Inferior parietal cortex (tissue), 1 donor: ENCODE measurements around the gene TP53TG5.
"Not testable (repeated sequence)": the region's sequence is repeated elsewhere in the genome, so short reads cannot be mapped to it uniquely, and the experiment has no call there.

Experiments
- DNase-seq: peaks from one replicate; pipeline ENCODE4 v3.0.0-alpha.2; 2016; ENCODE audit errors: extremely low spot score

Gene TP53TG5

DNA sequence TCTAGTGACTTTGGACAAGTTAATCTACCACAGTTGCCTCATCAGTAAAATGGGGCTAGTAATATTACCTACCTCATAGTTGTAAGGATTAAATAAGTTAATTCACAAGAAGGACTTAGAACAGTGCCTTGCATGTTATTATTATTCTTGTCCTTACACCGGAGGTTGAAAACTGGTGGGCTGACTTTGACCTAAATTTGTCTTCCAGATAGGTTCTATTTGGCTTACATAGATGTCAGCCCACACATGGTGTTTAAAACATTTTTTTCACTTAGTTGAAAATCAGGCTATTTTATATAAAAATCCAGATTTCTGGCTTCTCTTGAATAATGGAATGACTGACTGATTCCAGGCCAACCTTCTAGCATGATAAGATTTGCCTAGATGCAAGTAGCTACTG lies 11.9 kb downstream of the TP53TG5 start:
- DNase-seq: no peak

DNA sequence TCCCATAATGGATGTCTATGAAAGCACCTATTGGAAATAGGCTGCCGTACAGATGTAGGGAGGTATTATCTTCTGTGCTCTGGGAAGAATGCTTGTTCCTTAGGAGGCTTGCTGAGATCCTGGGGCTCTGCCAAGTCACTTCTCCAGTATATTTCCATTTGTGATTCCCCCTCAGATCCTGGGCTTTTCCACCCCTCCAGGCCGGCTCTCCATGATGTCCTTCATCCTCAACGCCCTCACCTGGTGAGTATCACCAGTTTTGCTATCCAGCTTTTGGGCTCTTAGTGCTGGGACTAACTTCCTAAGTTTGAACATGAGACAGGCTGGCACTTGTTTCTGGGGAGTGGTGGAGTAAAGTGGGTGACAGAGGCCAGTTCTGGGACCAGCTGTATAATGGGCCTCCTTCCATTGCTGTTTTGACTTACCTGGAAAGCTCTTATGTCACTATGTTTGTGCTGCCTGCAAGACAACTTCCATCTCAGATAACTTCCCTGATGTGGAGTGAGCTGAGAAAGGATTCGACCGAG lies 12.6 kb downstream of the TP53TG5 start:
- DNase-seq: no peak

DNA sequence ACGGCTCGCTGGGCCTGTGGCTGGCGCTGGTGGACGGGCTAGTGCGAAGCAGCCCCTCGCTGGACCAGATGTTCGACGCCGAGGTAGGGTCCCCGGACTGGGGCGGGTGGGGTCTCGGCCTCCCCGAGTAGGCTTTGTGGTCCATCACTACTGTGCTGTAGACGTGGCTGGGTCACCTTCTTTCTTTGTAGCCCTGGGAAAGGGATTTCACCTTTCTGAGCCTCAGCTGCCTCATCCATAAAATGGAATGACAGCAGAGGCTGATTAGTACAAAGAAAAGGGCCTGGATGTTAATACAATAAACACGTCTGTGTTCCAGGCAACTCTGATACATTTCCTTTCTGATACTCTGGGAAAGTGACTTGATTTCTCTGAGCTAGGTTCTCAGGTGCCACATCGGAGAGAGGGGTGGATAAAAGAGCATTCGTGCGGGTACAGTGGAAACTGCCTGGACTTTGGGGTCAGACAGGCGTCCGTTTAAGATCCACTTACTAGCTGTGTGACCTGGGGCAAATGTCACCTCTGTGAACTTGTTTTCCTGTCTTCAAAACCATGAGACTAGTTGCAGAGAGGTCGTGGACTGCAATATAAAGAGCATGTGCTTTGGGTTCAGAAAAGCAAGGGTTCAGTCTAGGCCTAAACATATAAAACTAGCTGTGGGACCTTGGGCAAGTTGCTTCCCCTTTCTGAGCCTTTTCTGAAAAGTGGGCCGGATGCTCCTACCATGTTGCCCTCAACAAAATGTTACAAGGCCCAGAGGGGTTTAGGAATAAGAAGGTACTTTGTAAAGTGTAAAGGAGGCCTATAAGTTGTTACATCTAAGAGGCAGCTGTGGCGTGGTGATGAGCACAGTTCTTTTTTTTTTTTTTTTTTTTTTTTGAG lies 14.3 kb downstream of the TP53TG5 start:
- DNase-seq: no peak

DNA sequence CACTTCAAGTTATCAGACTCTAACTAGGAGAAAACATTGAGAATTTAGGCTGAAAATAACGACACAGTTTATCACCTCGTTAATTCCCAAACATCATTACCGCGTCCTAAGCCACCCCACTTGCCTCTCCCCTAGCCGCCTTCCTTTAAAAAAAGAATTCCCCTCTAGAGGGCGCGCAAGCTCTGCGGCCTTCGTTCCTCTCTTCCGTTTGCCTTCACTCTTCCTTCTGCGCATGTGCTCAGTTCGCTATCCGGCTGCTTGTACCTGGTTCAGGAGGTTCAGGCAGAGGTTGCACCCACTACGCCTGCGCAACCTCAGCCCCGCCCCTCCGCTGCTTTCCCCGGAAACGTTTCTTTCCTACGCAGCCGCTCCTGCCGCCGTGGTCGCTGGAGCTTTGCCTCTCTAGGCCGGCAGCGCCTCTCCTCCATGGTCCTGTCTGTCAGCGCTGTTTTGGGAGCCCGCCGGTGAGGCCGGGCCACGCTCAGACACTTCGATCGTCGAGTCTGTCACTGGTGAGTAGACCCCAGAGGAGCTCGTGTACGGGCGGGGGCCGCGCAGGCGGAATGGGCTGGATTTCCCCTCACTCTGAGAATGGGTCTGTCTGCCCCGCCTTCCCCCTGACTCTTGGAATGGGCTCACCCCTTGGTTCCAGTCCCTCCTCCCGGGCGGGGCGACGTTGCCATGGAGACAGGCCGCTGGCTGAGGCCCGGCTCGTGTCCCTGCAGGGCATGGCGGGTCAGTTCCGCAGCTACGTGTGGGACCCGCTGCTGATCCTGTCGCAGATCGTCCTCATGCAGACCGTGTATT lies 15.1 kb downstream of the TP53TG5 start, which contains the start of gene SYS1:
TSS of gene SYS1 (plus strand) at position 353 of the 807 bp plus-strand sequence. CDS start at position 729, 376 bp downstream.
- DNase-seq: peak; percentile 99

DNA sequence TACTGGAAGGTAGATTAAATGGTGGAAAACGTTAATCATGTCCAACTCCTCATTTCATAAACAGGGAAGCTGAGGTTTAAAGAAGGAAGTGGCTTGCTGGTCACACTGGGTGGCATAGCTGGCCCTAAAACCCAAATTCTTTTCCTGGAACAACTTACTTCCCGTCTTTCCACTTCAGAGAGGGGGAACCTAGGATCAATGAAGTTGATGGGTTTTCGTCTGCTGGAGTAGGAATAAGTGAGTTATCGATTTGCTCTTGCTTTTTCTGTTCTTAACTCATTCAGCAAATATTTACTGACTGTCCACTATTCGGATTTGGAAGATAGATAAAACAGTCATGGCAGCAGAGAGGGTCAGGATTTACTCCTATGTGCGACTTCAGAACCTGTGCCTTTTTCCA lies 16.3 kb downstream of the TP53TG5 start:
- no peak for DNase-seq

DNA sequence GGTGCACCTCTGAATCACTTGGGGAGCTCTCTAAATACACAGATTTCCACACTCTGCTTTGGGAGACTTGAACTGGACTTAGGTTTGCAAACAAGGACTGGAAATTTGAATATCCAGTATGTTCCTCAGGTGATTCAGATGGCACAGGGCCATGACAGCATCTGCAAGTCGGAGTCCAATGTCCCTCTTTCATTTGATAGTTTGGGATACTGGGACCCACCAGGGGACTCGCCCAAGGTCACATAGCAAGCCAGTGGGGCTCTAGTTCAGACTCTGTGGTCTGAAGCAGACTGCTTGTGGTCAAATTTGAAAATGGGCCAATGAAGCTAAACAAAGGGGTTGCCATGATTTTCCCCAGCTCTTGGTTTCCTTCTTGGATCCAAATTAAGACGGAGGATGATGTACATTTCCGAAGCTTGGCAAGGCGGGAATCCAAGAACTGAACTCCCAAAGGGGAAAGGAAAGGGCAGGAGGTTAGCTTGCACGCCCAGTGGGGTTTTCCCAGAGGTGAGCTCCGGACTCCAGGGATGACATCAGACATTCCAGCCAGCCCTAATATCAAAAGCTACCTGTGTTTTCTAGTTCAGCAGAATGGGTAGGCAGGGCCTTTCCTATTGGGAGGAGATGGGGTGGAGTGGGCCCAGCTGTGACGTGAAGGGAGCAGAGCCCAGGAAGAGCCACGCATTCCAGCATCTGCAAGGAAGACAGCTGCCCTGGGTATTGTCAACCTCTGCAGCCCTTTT lies 18.5 kb downstream of the TP53TG5 start:
- no peak for DNase-seq

DNA sequence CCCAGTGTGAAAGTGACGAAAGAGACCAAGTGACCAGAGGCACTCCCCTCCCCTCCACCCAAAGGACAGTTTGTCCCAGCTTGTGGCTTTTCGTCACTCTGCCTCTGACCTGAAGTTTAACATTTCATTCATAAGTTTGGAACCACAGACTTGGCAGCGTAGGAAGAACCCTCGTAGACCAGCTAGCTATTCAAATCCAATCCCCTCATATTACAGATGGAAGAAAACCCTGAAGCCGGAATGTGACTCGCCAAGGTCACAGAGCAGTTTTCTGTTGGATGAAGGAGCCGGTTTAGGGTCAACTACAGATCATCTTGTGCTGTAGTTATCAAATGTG lies 19.1 kb downstream of the TP53TG5 start:
- DNase-seq: no peak

DNA sequence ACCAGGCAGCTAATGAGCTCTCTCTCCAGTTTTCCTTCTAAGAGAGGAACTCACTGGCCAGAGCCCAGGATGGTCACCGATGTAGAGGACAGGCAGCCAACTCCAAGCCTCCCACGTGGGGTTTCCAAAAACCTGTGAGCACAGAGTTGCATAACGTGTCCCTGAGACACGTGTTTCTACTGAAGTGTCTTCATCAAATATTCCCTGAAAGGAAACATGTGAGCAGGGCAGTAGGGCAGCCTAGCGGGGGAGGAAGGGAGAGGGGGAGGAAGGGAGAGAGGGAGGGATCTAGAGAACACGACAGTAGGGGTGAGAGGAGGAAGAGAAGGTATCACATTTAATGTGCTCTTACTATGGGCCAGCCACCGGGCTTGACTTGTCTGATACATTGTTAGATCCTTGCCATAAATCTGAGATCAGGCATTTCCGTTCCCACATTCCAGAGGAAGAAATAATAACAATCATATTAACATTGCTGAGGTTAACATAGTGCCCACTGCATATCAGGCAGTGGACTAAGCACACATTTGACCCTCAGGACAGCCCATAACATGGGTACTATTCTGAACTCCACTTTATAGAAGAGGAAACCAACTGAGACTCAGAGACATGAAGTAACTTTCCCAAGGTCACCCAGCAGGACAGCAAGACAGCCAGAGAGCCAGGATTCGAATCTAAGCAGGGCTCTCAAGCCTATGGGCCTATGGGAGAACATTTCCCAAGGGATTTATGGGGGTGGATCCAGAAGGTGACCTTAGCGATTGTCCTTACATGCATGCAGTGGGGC lies 19.6 kb downstream of the TP53TG5 start:
- DNase-seq: peak; percentile 81

DNA sequence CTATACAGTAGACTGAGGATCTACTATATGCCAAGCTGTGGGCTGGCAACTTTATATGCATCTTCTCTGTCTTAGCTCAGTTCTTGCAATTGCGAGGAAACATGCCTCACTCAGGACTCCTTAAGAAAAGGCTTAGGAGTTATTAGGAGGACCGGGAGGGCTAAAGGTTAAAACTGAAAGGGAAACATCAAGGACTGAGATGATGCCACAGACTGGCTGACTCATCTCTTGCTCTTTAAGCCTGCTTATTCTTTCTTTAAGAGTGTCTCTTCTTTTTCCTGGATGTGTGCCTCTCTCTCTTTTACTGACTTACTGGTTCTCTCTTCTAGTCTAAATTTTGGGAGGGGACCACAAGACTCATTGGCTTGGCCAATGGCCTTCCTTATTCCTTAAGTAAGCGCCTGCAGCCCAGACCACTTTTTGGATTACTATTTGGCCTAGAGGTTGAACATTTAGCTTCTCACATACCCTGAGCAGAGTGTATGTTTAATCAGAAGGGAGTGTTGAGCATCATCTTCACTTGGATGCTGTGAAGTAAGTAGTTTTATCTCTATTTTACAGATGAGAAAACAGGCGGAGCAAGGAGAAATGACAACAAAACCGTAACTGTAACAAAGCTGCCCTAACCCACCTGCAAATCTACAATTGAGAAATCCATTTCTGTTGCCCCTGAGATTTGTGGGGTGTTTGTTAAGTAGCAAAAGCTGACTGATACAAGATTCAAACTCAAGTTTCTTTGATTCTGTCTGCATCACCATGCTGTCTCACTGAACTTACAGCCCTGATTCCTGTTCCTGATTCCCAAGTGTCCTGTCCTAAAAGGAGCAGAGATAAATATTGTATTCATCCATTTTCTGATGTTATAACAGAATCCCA lies 22.7 kb downstream of the TP53TG5 start:
- DNase-seq: no peak

DNA sequence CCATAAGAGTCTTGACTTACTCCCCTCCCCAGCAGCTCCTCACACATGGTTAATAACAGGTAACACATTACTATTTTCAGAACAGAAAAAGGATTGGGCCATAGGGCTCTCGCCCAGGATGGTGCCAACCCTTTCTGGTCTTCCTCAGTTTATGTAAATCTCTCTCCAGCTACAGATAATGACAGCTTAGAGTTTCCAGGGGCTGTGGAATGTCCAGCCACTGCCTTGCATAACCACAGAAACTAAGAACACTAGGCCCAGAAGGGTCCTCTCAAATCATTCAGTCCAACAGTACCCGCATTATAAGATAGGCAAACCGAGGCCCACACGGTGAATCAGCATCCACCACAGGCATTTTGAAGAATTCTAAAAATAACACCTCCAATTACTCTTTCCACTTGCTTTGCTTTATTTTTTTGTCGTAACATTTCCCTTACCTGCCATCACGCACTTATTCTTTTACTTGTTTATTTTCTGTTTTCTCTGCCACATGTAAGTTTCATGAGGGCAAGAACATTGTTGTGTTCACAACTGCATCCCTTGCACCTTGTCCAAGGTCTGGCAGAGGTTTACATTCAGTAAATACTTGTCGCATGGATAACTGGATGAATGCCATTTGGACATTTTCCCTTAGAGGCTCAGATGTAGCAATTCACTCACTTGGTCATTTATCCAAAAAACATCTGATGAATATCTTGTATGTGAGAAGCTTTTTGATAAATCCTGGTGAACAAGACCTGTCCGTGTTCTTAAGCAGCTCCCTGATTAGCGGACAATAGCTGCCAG lies 23.5 kb downstream of the TP53TG5 start:
- DNase-seq: no peak

DNA sequence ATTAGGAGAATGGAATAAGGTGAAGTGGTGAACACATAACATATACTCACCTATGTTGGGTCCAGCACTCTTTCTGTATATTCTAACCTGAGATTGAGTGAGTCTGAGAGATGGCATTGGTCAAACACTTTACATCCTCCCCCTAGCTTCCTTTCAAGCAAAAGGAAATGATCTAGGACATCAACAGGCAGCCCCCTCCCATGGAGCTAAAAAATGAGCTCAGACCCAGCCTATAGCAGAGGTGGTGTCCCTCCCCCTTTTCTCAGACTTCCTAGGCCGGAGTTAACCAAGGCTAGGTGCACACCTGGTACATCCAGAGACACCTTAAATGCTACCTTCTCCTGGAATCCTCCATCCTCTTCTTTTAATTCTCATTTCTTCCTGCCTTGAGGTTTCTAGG lies 24.4 kb downstream of the TP53TG5 start:
- DNase-seq: no peak

DNA sequence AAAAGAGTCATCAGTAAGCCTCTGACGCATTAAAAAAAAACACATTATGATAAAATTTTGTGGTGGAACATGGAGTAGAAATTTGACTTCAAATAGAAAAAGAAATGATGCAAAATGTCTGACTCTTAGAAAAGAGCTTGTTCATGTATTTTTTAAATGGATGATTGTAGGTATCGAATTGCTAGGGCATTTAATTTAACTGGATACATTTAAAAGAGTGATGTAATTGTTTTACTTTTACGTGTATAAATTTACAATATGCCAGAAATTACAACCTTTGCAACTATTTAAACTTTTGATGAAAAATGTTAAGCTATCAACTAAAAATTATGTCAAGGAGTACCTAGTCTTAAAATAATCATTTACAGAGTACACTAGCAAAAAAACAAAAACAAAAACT lies 25.4 kb downstream of the TP53TG5 start:
- DNase-seq: no peak

DNA sequence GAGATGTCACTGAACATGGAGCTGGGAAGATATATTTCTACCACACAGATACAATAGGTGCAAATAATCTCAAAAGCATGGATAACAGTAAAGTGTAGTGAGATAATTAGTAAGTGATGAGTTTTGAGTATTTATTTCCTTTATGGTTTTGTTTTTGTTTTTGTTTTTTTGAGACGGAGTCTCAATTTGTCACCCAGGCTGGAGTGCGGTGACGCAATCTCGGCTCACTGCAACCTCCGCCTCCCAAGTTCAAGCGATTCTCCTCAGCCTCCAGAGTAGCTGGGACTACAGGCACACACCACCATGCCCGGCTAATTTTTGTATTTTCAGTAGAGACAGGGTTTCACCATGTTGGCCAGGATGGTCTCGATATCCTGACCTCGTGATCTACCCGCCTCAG lies 27.3 kb downstream of the TP53TG5 start:
- not testable (repeated sequence) for DNase-seq

DNA sequence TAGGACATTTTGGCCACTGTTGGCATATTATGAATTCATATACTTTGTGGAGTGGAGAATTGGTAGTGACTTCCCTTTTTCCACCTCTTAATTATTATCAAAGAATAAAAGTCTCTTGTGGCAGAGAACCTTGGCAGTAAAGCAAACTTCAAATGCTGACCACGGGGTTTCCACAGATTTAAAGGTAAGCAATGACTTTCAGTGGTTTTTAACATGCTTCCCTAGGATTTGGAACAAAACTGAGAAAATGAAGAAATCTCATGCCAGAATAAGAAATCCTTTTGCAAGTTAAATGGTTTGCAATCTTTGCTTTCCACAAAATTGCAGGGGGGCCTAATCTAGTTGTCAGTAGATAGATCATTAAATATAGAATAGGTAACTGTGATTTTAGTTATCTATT lies 27.9 kb downstream of the TP53TG5 start:
- no peak for DNase-seq

DNA sequence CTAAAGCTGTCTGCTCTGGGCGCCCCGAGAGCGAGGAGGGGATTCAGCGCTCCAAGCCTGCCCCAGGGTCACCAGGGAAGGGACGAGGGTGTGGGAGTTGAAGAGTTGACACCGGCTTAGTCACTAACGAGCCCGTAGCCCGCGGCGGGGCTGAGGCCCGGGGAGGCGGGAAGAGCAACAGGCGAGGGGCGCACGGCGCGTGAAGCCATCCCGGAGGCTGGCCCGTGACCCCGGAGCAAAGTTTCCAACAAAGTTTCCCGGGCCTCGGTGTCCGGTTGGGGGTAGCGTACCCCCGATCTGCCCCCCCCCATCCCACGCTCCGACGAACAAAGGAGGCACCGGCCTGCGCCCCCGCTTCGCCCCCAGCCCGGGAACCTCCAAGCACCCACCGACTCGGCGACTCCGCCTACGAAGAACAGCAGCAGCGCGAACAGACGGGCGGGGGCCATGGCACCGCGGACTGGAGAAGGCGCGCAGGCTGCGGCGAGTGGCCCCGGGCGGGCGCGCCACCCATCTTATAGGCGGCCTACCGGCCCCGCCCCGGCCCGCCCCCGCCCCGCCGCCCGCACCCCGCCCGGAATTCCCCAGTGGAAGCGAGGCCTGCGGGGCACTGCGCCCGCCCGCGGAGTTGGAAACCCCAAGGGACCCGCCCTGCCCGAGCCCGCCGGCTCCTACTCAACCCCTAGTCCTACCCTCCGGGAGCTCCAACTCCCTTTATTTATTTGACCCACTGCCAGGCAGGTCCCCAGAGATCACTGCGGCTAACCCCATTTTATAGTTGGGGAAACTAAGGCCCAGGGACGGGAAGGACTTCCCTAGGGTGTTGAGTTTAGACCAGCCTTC lies 30.0 kb downstream of the TP53TG5 start, which contains the start of gene SDC4:
TSS of gene SDC4 (minus strand) at position 489 of the 843 bp plus-strand sequence. CDS start at position 449, 40 bp downstream.
- no peak for DNase-seq

DNA sequence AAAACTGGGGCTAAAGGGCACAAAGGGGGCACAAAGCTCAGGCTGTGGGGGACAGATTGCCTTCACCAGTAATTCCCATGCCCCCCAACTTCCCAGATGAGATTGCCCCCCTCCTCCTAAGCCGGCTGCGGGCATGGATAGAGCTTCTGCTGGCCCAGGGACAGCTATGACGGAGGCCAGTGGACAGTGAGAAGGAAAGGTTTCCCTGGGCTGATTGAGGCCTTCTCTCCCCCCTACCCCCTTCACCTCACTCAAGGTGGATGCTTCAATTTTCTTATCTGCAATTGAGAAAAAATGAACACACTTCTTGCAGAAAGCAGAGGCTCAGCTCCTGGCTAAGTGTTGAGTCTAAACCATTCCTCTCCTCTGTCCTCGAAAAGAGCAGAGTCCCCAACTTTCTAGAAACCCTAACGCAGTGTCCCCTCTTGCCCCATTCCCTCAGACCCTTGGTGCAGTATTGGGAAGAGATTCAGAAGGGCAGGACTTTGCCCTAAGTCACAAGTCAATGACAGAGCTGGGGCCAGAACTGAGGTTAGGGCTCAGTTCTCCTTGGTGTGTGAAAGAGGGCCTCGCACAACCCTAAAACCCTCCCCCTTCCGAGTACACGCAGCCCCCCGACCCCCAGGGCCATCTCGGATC lies 30.7 kb downstream of the TP53TG5 start:
- no peak for DNase-seq

DNA sequence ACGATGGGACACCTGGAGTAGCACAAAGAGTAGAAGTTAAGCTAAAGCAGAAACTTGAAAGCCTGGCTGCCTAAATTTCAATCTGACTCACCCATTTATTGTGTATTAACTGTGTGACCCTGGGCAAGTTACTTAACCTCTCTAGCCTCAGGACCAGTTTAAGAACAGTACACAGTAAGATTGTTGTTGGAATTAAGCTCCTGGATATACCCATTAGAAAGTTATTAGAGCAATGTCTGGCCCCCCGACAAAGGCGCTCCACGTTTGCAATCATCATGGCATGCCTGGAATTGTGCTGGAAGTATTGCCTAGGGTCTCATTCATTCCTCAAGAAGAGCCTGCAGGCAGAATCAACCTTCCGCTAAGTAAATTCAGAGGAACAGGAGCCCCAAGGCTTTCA lies 31.3 kb downstream of the TP53TG5 start:
- no peak for DNase-seq

DNA sequence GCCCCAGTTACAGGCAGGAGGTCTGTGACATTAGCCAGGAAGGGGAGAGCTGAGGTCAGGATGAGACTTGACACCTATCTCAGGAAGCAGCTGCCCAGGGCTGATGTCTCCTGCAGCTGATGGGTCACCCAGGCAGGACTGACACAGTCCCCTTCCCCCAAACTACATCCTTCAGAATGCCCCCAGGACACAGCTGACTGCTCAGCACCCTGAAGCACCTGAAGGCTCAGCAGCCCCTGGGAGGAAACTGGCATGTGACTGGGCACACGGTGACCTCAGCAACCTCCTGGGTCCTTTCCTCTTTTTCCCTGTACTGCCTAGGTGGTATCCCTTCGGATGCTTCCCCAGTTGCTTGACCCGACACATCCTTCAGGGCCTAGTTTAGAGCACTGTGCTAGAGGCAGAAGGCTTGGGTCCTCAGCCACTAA lies 31.8 kb downstream of the TP53TG5 start:
- no peak for DNase-seq
